ENCODE data around the gene TTLL5. TPM values are rescaled to one million over a fixed set of nuclear protein-coding genes. Genes with fewer than 3 reads are reported as not detected.

Gene TTLL5
- total and polyA plus RNA-seq, 2 of the 13 experiments (the other 11 are each of a cell fraction or from before 2014, with no cell fraction given): 11.8 to 18.8 TPM

GRCh38 chr14:75980856-75981255, 319.8 kb downstream of the TTLL5 start:
- intact Hi-C loops (cut with micrococcal nuclease; ENCODE audit: unreplicated experiment): loop anchor here (5.0 to 10.0 kb wide), 3 partner anchors 156 to 404 kb away; partner anchors contain the start of gene FLVCR2
- Histone ChIP-seq H3K4me3 (replicated peaks in 1 of 3; ENCODE audit: insufficient read depth in 1 of 3, low read depth in 2 of 3, low read length in 3 of 3) (peak overlapping the region; percentile 72 to 84 (median 74)), H3K27ac (ENCODE audit: extremely low read length, insufficient read depth, low read length) (no peak overlapping the region), H3K4me1 (ENCODE audit: insufficient read depth, low read length) (peaks cover 61% of the 10 kb centered on the region), H3K27me3 (ENCODE audit: control insufficient read depth in 1 of 2, insufficient read depth in 2 of 2, low read length in 2 of 2) (peaks cover 0 to 11% of the 10 kb centered on the region in 2 experiments; a peak in 1 of 5 replicates), H3K36me3 (replicated peaks in 1 of 2; ENCODE audit: control insufficient read depth in 1 of 2, insufficient read depth in 2 of 2, low read length in 2 of 2) (no peaks in the 10 kb centered on the region), H3K9me3 (ENCODE audit: low read length) (no peaks in the 10 kb centered on the region), H3K9ac (ENCODE audit: insufficient read depth, low read depth, low read length) (peak overlapping the region; percentile 23; the same call in 1 of the 2 replicates), H4K20me1 (ENCODE audit: insufficient read depth, low read length) (no peaks in the 10 kb centered on the region), H3K79me2 (ENCODE audit: insufficient read depth, low read length) (no peaks in the 10 kb centered on the region), H2AFZ (ENCODE audit: low read length) (no peak overlapping the region), H3K4me2 (ENCODE audit: low read depth, low read length) (peak overlapping the region; percentile 99)
- TF ChIP-seq CTCF (CRISPR knock-in tag; IDR thresholded peaks at IDR 0.05) (0 out of 2 replicates have a peak, but pooled peaks have one; percentile 7), FOXJ3 (CRISPR knock-in tag; IDR thresholded peaks at IDR 0.05; ENCODE audit: borderline replicate concordance) (no peak), ESRRA (CRISPR knock-in tag; IDR thresholded peaks at IDR 0.05; ENCODE audit: low read depth) (no peak)
- no peak for DNase-seq (ENCODE audit: low spot score)
- no peak for FAIRE-seq
- CTCF ChIA-PET (ENCODE audit: low intra/inter-chr PET ratio, low total read pairs): interaction anchor here (1.7 kb wide), 1 partner anchor 270 kb away, joined by 4 read pairs; no protein-coding TSS in a partner anchor
- in situ Hi-C loops (cut with HindIII; ENCODE audit: extremely low pct_ligation_motif_present, low pct_unique_long_range_greater_than_20kb): loop anchor here (5.0 kb wide), 2 partner anchors 74 to 269 kb away; no protein-coding TSS in a partner anchor
- 0 out of 3 replicates have a peak, but pooled peaks have one; percentile 1 for ATAC-seq
- POLR2A ChIA-PET: no interaction called here
- BruUV-seq (replicated peaks): no TSS peak
- 6% methylated on average over 7 of the region's 8 CpGs for WGBS (ENCODE audit: low lambda C conversion rate)
